ENCODE measurements around the gene CD14.
"Not testable (repeated sequence)": the region's sequence is repeated elsewhere in the genome, so short reads cannot be mapped to it uniquely, and the experiment has no call there.

CD14 gene

GRCh38 chr5:140634103-140634502, 1.1 kb upstream of the CD14 start:
- no peak for DNase-seq

GRCh38 chr5:140633501-140633900, 526 bp upstream of the CD14 start:
- no peak for DNase-seq

GRCh38 chr5:140632366-140633020, 482 bp downstream of the CD14 start:
- DNase-seq = peak; percentile 11

- no peak for DNase-seq
Observed at GRCh38 chr5:140631831-140632365, 1.1 kb downstream of the CD14 start.

- DNase-seq = no peak
Observed at GRCh38 chr5:140631036-140631417, 1.9 kb downstream of the CD14 start.

- no peak for DNase-seq
Observed at GRCh38 chr5:140630292-140631035, 2.5 kb downstream of the CD14 start.

- DNase-seq = no peak
Observed at GRCh38 chr5:140628711-140629110, 4.3 kb downstream of the CD14 start.

GRCh38 chr5:140627972-140628371, 5.0 kb downstream of the CD14 start:
- no peak for DNase-seq

- DNase-seq = not testable (repeated sequence)
Observed at GRCh38 chr5:140624886-140625285, 8.1 kb downstream of the CD14 start.

GRCh38 chr5:140623061-140623460, 9.9 kb downstream of the CD14 start:
- not testable (repeated sequence) for DNase-seq

GRCh38 chr5:140622301-140622700, 10.7 kb downstream of the CD14 start:
- DNase-seq = no peak

GRCh38 chr5:140611020-140611521, 21.9 kb downstream of the CD14 start:
- no peak for DNase-seq

- no peak for DNase-seq
Observed at GRCh38 chr5:140609126-140609525, 23.8 kb downstream of the CD14 start.

GRCh38 chr5:140608722-140609121, 24.3 kb downstream of the CD14 start:
- DNase-seq = no peak

- DNase-seq = no peak
Observed at GRCh38 chr5:140607031-140607430, 25.9 kb downstream of the CD14 start.

GRCh38 chr5:140605879-140606278, 27.1 kb downstream of the CD14 start:
- DNase-seq = no peak

- DNase-seq = no peak
Observed at GRCh38 chr5:140603734-140604133, 29.2 kb downstream of the CD14 start.

GRCh38 chr5:140603446-140603698, 29.6 kb downstream of the CD14 start:
- DNase-seq = not testable (repeated sequence)

GRCh38 chr5:140602147-140602546, 30.8 kb downstream of the CD14 start:
- DNase-seq = no peak

- DNase-seq = no peak
Observed at GRCh38 chr5:140600096-140600495, 32.9 kb downstream of the CD14 start.

GRCh38 chr5:140598836-140599235, 34.1 kb downstream of the CD14 start:
- no peak for DNase-seq

- DNase-seq = no peak
Observed at GRCh38 chr5:140596321-140596741, 36.6 kb downstream of the CD14 start.

- peak; percentile 40 for DNase-seq
Observed at GRCh38 chr5:140595538-140596300, 37.3 kb downstream of the CD14 start.

GRCh38 chr5:140594169-140594568, 38.8 kb downstream of the CD14 start:
- DNase-seq = no peak
